CD8-positive, alpha-beta memory T cell (primary cell): ENCODE measurements around the gene TBX2. TPM values are rescaled to one million over a fixed set of nuclear protein-coding genes. Genes with fewer than 3 reads are reported as not detected.
A peak's percentile ranks its signal among the peaks of the same experiment; 100 is the strongest.

Experiments used
- CTCF ChIA-PET: fragments of 350-600 bp; sonication (Branson Sonifier 250); formaldehyde crosslinking; loops from one replicate; lab custom pipeline; 2021; ENCODE audit warnings: antibody characterized with exemption; lab: Charles Lee
- POLR2A ChIA-PET: fragments of 350-600 bp; sonication (Branson Sonifier 250); formaldehyde crosslinking; loops from one replicate; lab custom pipeline; 2021; ENCODE audit warnings: antibody characterized with exemption; lab: Charles Lee
- DNase-seq, 5 donors: peaks; one replicate each; pipeline versions ENCODE4 v3.0.0 to v3.0.0-alpha.2; 2020 to 2022; ENCODE audit warnings: mixed read lengths in 1 of 5
- H3K27ac ChIP-seq: one replicate; pipeline ENCODE4 v1.7.0; 2013; ENCODE audit warnings: low read depth, mild to moderate bottlenecking, low read length, moderate library complexity
- H3K27me3 ChIP-seq: 2 replicates; pipeline ENCODE4 v1.7.0; 2013; ENCODE audit warnings: low read length, mild to moderate bottlenecking; ENCODE audit not compliant: insufficient read depth, poor library complexity, severe bottlenecking
- H3K36me3 ChIP-seq: 2 replicates; pipeline ENCODE4 v1.7.0; 2013; ENCODE audit warnings: mild to moderate bottlenecking, low read length, moderate library complexity; ENCODE audit not compliant: insufficient read depth
- H3K4me1 ChIP-seq: 2 replicates; pipeline ENCODE4 v1.7.0; 2013; ENCODE audit warnings: mild to moderate bottlenecking, low read length, moderate library complexity; ENCODE audit not compliant: insufficient read depth
- H3K4me3 ChIP-seq: 2 replicates; pipeline ENCODE4 v1.7.0; 2013; ENCODE audit warnings: mild to moderate bottlenecking, low read length
- H3K9me3 ChIP-seq: 2 replicates; pipeline ENCODE4 v1.7.0; 2013; ENCODE audit warnings: mild to moderate bottlenecking, low read length
- H3K27ac Mint-ChIP-seq, 8 donors: one replicate each; pipeline ENCODE4 v1.8.0; 2020 to 2021; ENCODE audit warnings: mixed read lengths in 8 of 8, mild to moderate bottlenecking in 6 of 8, inconsistent platforms in 3 of 8, moderate library complexity in 3 of 8
- H3K27me3 Mint-ChIP-seq, 2 donors: one replicate each; pipeline ENCODE4 v1.8.0; 2020 to 2021; ENCODE audit warnings: mixed read lengths in 2 of 2, mild to moderate bottlenecking in 1 of 2, moderate library complexity in 1 of 2
- H3K36me3 Mint-ChIP-seq, 3 donors: one replicate each; pipeline ENCODE4 v1.8.0; 2020 to 2021; ENCODE audit warnings: mixed read lengths in 3 of 3, inconsistent platforms in 1 of 3, mild to moderate bottlenecking in 1 of 3
- H3K4me1 Mint-ChIP-seq, 3 donors: one replicate each; pipeline ENCODE4 v1.8.0; 2020 to 2021; ENCODE audit warnings: mixed read lengths in 3 of 3, inconsistent platforms in 1 of 3, mild to moderate bottlenecking in 1 of 3
- H3K4me3 Mint-ChIP-seq, 7 donors: one replicate each; pipeline ENCODE4 v1.8.0; 2020 to 2021; ENCODE audit warnings: mixed read lengths in 7 of 7, mild to moderate bottlenecking in 6 of 7, moderate library complexity in 4 of 7, inconsistent platforms in 2 of 7
- H3K9me3 Mint-ChIP-seq, 5 donors: one replicate each; pipeline ENCODE4 v1.8.0; 2020 to 2022; ENCODE audit warnings: mixed read lengths in 5 of 5, mild to moderate bottlenecking in 3 of 5, moderate library complexity in 2 of 5, inconsistent platforms in 1 of 5
- polyA plus RNA-seq: library from polyadenylated mRNA; unstranded; fragments of 300-500 nt; fragmentation: Illumina TruSeq; gene quantifications from one replicate; pipeline ENCODE4 v1.2.3, GENCODE V29; 2021
- total RNA-seq, 2 experiments: library from RNA; stranded (reverse); gene quantifications; one replicate each; pipeline ENCODE4 v1.2.3, GENCODE V29; 2021

TBX2 gene
- total and polyA plus RNA-seq, 3 experiments from 2014 or later = 0.11 to 0.13 TPM; not detected in 1

- Histone ChIP-seq H3K9me3 (no peaks in the 10 kb centered on the region), H3K4me3 (no peak overlapping the region), H3K27ac (no peak overlapping the region), H3K27me3 (peaks cover 40% of the 10 kb centered on the region), H3K36me3 (no peaks in the 10 kb centered on the region), H3K4me1 (no peaks in the 10 kb centered on the region)
- DNase-seq = no peak
- ChIA-PET CTCF (no interaction called here), POLR2A (no interaction called here)
- Mint-ChIP-seq H3K4me3 (peak overlapping the region in 5 of 7 donors; percentile 29 to 71 (median 54)), H3K27me3 (peaks cover 48 to 65% of the 10 kb centered on the region in 2 donors), H3K9me3 (no peaks in the 10 kb centered on the region), H3K4me1 (peaks cover 16 to 30% (median 18%) of the 10 kb centered on the region in 3 donors), H3K36me3 (no peaks in the 10 kb centered on the region), H3K27ac (peak overlapping the region in 1 of 8 donors; percentile 67)
These were observed 51.2 kb downstream of the TBX2 start for GRCh38 chr17:61450641-61451537.

GRCh38 chr17:61451538-61452300 is 52.1 kb downstream of the TBX2 start:
- Histone ChIP-seq H3K4me1 (no peaks in the 10 kb centered on the region), H3K27ac (no peak overlapping the region), H3K36me3 (no peaks in the 10 kb centered on the region), H3K9me3 (no peaks in the 10 kb centered on the region), H3K27me3 (peaks cover 42% of the 10 kb centered on the region), H3K4me3 (no peak overlapping the region)
- Mint-ChIP-seq H3K27ac (peak overlapping the region in 1 of 8 donors; percentile 75), H3K4me3 (peak overlapping the region in 3 of 7 donors; percentile 29 to 71 (median 59)), H3K36me3 (no peaks in the 10 kb centered on the region), H3K9me3 (no peaks in the 10 kb centered on the region), H3K4me1 (peaks cover 16 to 30% (median 18%) of the 10 kb centered on the region in 3 donors), H3K27me3 (peaks cover 48 to 66% of the 10 kb centered on the region in 2 donors)
- DNase-seq = no peak
- CTCF ChIA-PET = no interaction called here
- POLR2A ChIA-PET = no interaction called here

- Mint-ChIP-seq H3K9me3 (no peaks in the 10 kb centered on the region), H3K4me1 (peaks cover 22 to 37% (median 22%) of the 10 kb centered on the region in 3 donors), H3K27ac (peak within 1 kb of the TSS in 1 of 8 donors; percentile 75), H3K27me3 (peaks cover 51 to 70% of the 10 kb centered on the region in 2 donors), H3K36me3 (no peaks in the 10 kb centered on the region), H3K4me3 (peak within 1 kb of the TSS; percentile 29 to 71 (median 61))
- no peaks in the 10 kb centered on the region for H3K9me3 ChIP-seq
- POLR2A ChIA-PET = no interaction called here
- CTCF ChIA-PET = no interaction called here
- H3K36me3 ChIP-seq = no peaks in the 10 kb centered on the region
- H3K27ac ChIP-seq = no peak within 1 kb of the TSS
- H3K27me3 ChIP-seq = peaks cover 44% of the 10 kb centered on the region
- no peaks in the 10 kb centered on the region for H3K4me1 ChIP-seq
- DNase-seq = no peak
- H3K4me3 ChIP-seq = no peak within 1 kb of the TSS
These were observed 53.0 kb downstream of the TBX2 start, which contains the start of gene TBX4 for GRCh38 chr17:61452301-61453290. Gene TBX4, plus strand, starts transcription at chr17:61452422. Its CDS starts 4,069 bp downstream, at chr17:61456491.

DNA sequence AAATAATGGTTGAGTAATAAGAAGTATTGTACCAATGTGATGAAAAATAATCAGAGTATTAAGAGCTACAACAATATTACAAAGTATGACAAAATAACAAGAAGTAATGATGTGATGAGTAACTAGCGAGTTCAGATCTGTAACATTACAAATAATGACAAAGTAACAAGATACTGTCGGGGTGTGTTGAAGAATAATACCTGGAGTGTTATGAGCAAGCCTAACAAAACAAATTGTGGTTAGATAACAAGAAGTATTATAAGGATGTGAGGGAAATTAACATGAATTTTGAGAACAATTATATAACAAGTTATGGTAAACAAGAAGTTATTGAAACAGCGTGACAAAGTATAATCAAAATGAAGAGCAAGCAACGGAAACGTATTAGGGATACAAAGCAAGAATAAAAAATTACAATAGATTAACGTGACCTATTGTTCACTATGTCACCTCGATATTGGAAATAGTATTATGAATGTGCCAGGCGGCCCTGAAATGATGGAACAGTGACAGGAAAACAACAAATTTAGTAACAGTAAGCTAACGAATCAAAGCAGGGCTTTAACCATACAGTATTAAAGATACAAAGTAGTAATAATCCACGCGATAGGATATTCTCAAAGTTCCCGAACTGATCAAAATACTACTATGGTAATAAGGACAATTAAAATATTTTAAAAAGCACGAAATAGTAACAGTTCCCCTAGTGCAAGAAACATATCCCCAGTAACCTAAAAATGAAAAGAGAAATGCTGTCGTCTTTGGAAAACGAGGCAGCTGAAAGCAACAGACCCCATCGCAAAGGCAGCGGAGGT is 54.1 kb downstream of the TBX2 start:
- Histone ChIP-seq H3K4me1 (no peaks in the 10 kb centered on the region), H3K9me3 (no peaks in the 10 kb centered on the region), H3K27me3 (peaks cover 53% of the 10 kb centered on the region), H3K4me3 (no peak overlapping the region), H3K36me3 (no peaks in the 10 kb centered on the region), H3K27ac (no peak overlapping the region)
- H3K4me3 Mint-ChIP-seq = peak overlapping the region in 5 of 7 donors; percentile 0 to 57 (median 17)
- no peak for DNase-seq
- H3K4me1 Mint-ChIP-seq = peaks cover 25 to 46% (median 33%) of the 10 kb centered on the region in 3 donors
- peaks cover 61 to 75% of the 10 kb centered on the region in 2 donors for H3K27me3 Mint-ChIP-seq
- CTCF ChIA-PET = no interaction called here
- no peaks in the 10 kb centered on the region for H3K36me3 Mint-ChIP-seq
- POLR2A ChIA-PET = no interaction called here
- peak overlapping the region in 1 of 8 donors; percentile 3 for H3K27ac Mint-ChIP-seq
- no peaks in the 10 kb centered on the region for H3K9me3 Mint-ChIP-seq

- DNase-seq = no peak
- ChIA-PET CTCF (no interaction called here), POLR2A (no interaction called here)
- H3K9me3 Mint-ChIP-seq = peaks cover 0 to 2% (median 0%) of the 10 kb centered on the region in 5 donors
- peaks cover 63 to 77% of the 10 kb centered on the region in 2 donors for H3K27me3 Mint-ChIP-seq
- H3K4me3 ChIP-seq = no peak overlapping the region
- no peaks in the 10 kb centered on the region for H3K36me3 Mint-ChIP-seq
- peaks cover 25 to 46% (median 33%) of the 10 kb centered on the region in 3 donors for H3K4me1 Mint-ChIP-seq
- peak overlapping the region in 5 of 7 donors; percentile 0 to 57 (median 17) for H3K4me3 Mint-ChIP-seq
- H3K9me3 ChIP-seq = no peaks in the 10 kb centered on the region
- no peak overlapping the region for H3K27ac ChIP-seq
- peak overlapping the region in 1 of 8 donors; percentile 3 for H3K27ac Mint-ChIP-seq
- no peaks in the 10 kb centered on the region for H3K4me1 ChIP-seq
- H3K27me3 ChIP-seq = peaks cover 61% of the 10 kb centered on the region
- no peaks in the 10 kb centered on the region for H3K36me3 ChIP-seq
These were observed 55.0 kb downstream of the TBX2 start for GRCh38 chr17:61454381-61455323.

DNA sequence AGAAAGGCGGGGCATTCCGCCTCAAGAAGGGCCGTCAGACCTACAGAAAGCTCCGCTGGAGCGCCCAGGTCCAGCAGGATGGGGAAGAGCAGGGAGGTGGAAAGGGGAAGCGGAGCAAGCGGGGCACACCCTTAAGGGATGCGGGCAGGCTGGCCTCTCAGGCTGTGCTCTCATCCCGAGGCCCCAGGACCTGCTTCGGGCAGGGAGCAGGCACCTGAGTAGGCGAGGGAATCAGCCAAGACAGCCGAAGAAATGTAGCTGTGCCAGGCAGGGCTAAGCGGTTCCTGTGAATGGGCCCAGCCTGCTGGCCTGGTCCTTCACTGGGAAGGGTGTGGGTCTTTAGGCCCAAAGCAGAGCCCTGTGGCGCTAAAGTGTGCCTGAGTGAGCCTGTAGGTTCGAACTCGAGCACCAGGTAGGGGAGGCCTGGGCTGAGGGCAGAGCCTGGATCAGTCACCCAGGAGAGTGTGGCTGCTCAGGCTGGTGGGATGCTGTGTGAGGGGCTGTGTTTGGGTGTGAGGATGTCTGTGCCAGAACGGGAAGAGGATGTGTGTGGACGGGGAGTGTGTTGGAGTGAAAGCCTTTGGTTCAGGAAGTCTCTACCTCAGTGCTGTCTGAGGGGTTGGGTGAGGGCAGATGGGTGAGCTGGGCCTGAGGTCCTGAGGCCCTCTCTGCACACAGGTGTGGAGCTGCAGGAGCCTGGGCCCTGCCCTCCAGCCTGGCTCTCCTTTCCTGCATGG is 55.8 kb downstream of the TBX2 start:
- Histone ChIP-seq H3K4me1 (no peaks in the 10 kb centered on the region), H3K27ac (no peak overlapping the region), H3K9me3 (no peaks in the 10 kb centered on the region), H3K4me3 (no peak overlapping the region), H3K36me3 (no peaks in the 10 kb centered on the region), H3K27me3 (peaks cover 62% of the 10 kb centered on the region)
- Mint-ChIP-seq H3K4me3 (peak overlapping the region in 3 of 7 donors; percentile 32 to 38 (median 34)), H3K4me1 (peaks cover 25 to 46% (median 33%) of the 10 kb centered on the region in 3 donors), H3K27ac (peak overlapping the region in 2 of 8 donors; percentile 5 to 70), H3K9me3 (peaks cover 0 to 2% (median 0%) of the 10 kb centered on the region in 5 donors), H3K36me3 (no peaks in the 10 kb centered on the region), H3K27me3 (peaks cover 71 to 77% of the 10 kb centered on the region in 2 donors)
- no peak for DNase-seq
- CTCF ChIA-PET = no interaction called here
- POLR2A ChIA-PET = no interaction called here
